ENCODE measurements around the gene UBE2J1. TPM values are rescaled to one million over a fixed set of nuclear protein-coding genes. Genes with fewer than 3 reads are reported as not detected.
A peak's percentile ranks its signal among the peaks of the same experiment; 100 is the strongest.

The UBE2J1 gene
- total and polyA plus RNA-seq, 2 donors (not counting 3 experiments of a cell fraction or from before 2014, with no cell fraction given) = 44.4 to 96.6 TPM

DNA sequence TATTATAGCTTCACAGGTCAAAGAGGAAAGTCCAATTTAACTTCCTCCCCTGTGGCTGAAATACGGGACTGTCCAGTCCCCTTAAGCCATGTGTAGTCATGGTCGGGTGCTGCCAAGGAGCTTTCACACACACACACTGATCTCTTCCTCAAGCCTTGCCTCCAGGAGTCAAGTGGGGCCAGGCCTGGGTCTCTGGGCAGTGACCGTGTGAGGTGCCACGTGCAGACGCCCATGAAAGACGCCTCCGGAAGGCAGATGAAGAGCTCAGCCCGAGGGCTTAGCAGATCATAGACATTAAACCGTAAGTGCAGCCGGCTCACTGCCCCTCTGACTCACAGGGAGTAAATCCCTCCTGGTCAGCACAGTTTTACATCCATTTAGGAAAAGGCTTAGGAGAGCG lies 41.6 kb downstream of the UBE2J1 start:
- no peak for TF ChIP-seq MYC (IDR thresholded peaks at IDR 0.05; ENCODE audit: low read depth, low read length)
- TF ChIP-seq JUN (IDR thresholded peaks at IDR 0.05; ENCODE audit: borderline replicate concordance, insufficient read depth, insufficient read length, low read depth) = no peak
- TF ChIP-seq, protein P1, sequence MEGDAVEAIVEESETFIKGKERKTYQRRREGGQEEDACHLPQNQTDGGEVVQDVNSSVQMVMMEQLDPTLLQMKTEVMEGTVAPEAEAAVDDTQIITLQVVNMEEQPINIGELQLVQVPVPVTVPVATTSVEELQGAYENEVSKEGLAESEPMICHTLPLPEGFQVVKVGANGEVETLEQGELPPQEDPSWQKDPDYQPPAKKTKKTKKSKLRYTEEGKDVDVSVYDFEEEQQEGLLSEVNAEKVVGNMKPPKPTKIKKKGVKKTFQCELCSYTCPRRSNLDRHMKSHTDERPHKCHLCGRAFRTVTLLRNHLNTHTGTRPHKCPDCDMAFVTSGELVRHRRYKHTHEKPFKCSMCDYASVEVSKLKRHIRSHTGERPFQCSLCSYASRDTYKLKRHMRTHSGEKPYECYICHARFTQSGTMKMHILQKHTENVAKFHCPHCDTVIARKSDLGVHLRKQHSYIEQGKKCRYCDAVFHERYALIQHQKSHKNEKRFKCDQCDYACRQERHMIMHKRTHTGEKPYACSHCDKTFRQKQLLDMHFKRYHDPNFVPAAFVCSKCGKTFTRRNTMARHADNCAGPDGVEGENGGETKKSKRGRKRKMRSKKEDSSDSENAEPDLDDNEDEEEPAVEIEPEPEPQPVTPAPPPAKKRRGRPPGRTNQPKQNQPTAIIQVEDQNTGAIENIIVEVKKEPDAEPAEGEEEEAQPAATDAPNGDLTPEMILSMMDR (IDR thresholded peaks at IDR 0.05; ENCODE audit: extremely low read depth in 1 of 2, insufficient read depth in 1 of 2, low read depth in 1 of 2, low read length in 2 of 2) = no peak
- no peak for TF ChIP-seq GATA2 (IDR thresholded peaks at IDR 0.05; ENCODE audit: insufficient read depth, insufficient read length, low read depth, low read length)
- no peak for TF ChIP-seq FOS (IDR thresholded peaks at IDR 0.05; ENCODE audit: borderline replicate concordance, insufficient read depth, low read length)
- TF ChIP-seq, protein P2, sequence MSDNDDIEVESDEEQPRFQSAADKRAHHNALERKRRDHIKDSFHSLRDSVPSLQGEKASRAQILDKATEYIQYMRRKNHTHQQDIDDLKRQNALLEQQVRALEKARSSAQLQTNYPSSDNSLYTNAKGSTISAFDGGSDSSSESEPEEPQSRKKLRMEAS (IDR thresholded peaks at IDR 0.05; ENCODE audit: insufficient read depth, insufficient read length) = no peak
- TF ChIP-seq EZH2 (IDR thresholded peaks at IDR 0.05; ENCODE audit: borderline replicate concordance, low read depth, low read length, severe bottlenecking) = no peak
- TF ChIP-seq POLR2AphosphoS5 (IDR thresholded peaks at IDR 0.05; ENCODE audit: insufficient read depth, low read depth, low read length) = no peak
- TF ChIP-seq POLR2A (IDR thresholded peaks at IDR 0.05; ENCODE audit: low read depth, low read length) = no peak

More for the DNA sequence above, 41.6 kb downstream of the UBE2J1 start:
- no peaks in the 10 kb centered on the region for H3K9me1 ChIP-seq (replicated peaks; ENCODE audit: control insufficient read depth, extremely low read depth, insufficient read depth, low read length)
- H3K4me3 ChIP-seq (replicated peaks in 1 of 3; ENCODE audit: insufficient read depth in 1 of 3, low read depth in 1 of 3, low read length in 3 of 3) = no peak overlapping the region
- H3K9me3 ChIP-seq (replicated peaks; ENCODE audit: control insufficient read depth, insufficient read depth, low read length) = no peaks in the 10 kb centered on the region
- no peak for FAIRE-seq
- no peak overlapping the region for H3K4me2 ChIP-seq (ENCODE audit: insufficient read depth, low read length)
- no peak overlapping the region for H3K9ac ChIP-seq (replicated peaks; ENCODE audit: extremely low read depth, insufficient read depth, low read length)
- peaks cover 22% of the 10 kb centered on the region for H3K4me1 ChIP-seq (ENCODE audit: control insufficient read depth, extremely low read depth, insufficient read depth, low read length)
- BruUV-seq (replicated peaks) = no TSS peak
- H2AFZ ChIP-seq (ENCODE audit: low read depth, low read length) = no peak overlapping the region
- no peaks in the 10 kb centered on the region for H4K20me1 ChIP-seq (replicated peaks; ENCODE audit: control insufficient read depth, extremely low read depth, insufficient read depth, low read length)
- peaks cover 0 to 3% of the 10 kb centered on the region in 2 experiments for H3K36me3 ChIP-seq (ENCODE audit: control insufficient read depth in 2 of 2, extremely low read depth in 1 of 2, insufficient read depth in 2 of 2, low read length in 2 of 2)
- H3K79me2 ChIP-seq (ENCODE audit: control insufficient read depth, insufficient read depth, low read length) = no peaks in the 10 kb centered on the region
- peak overlapping the region; percentile 67 for H3K27ac ChIP-seq (ENCODE audit: insufficient read depth, low read depth, low read length)
- H3K27me3 ChIP-seq (ENCODE audit: control insufficient read depth in 2 of 2, insufficient read depth in 2 of 2, low read length in 2 of 2) = no peaks in the 10 kb centered on the region
- ChIA-PET CTCF (interaction anchor here (1.0 to 2.9 kb wide), 31 partner anchors 9 to 629 kb away, joined by 3 to 102 read pairs (median 4); partner anchors contain the start of genes LYRM2 and UBE2J1), POLR2A (interaction anchor here (2.2 to 2.3 kb wide), 2 partner anchors 13 to 42 kb away, joined by 8 to 10 read pairs; partner anchors contain the start of gene UBE2J1)
- dilution Hi-C loops (cut with MboI; ENCODE audit: extremely low pct_ligation_motif_present, low sequenced_read_pairs) = no loop called here
- no peak for DNase-seq (ENCODE audit: low read depth, low spot score)
- intact Hi-C loops (cut with micrococcal nuclease) = loop anchor here (1.0 kb wide), 2 partner anchors 58 to 299 kb away; no protein-coding TSS in a partner anchor

Data from endothelial cell of umbilical vein (primary cell).